Fibroblast of skin of right biceps (primary cell): ENCODE measurements around the gene IGSF9B.

Experiments used
- DNase-seq: peaks from one replicate; pipeline ENCODE4 v3.0.0-alpha.2; 2013

IGSF9B gene

GRCh38 chr11:133917921-133918607 lies 38.7 kb downstream of the IGSF9B start:
- no peak for DNase-seq

- no peak for DNase-seq
Observed at GRCh38 chr11:133916784-133917440, 39.9 kb downstream of the IGSF9B start.

- DNase-seq, result no peak
Observed at GRCh38 chr11:133913761-133914160, 43.0 kb downstream of the IGSF9B start.

DNA sequence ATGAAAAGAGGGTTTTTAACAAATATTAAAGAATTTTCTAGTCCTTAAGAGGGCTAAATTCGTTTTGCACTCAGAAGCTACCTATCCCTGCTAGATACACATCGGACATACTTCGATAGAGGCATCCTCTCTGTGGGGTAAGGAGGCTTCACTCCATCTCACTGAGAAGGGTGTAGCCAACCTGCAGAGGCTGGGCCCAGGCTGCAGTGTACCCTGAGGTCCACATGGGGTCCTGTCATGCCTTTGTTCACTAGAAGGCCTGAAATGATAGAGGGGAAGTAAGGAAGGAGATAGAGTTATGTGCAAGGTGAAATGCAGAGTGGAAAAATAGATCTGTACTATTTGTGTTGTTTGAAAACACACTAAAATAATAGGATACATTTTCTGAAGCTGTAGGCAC lies 45.6 kb downstream of the IGSF9B start:
- DNase-seq, result no peak

DNA sequence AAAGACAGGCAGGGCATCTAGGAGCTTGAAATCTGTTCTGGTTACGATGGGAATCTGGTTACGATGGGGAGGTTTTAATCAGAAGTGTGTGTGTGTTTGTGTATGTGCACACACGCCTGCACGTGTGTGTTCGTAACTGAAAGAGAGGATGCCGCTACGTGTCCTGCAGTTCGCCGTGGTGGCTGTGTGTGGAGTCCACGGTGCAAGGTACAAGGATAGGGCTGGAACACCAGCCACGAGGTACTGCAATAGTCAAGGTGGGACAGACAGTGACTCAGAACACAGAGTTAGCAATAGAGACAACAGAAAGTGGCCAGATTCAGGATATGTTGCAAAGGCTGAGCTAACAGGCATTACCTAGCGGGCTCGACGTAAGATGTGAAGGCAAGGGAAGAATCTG lies 46.7 kb downstream of the IGSF9B start:
- no peak for DNase-seq

DNA sequence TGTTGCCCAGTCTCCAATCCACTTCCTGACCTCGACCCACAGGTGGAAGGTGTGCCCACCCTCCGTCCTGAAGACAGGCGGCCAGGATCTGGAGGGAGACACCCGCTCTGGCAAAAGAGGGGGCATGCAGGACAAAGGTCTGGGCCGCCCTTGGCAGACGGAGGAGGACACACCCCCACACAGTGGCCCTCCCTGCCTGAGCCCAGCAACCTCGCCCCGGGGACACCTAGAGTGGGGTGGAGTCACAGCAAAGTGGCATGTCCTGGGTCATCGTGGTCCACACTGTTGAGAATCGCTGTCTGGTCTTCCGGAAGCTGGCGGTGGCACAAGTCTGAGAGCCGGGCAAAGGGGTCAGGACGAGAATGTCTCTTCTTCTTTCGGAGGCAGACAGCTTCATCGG lies 47.9 kb downstream of the IGSF9B start:
- DNase-seq, result no peak

- no peak for DNase-seq
Observed at GRCh38 chr11:133907841-133908241, 48.9 kb downstream of the IGSF9B start.

- DNase-seq, result no peak
Observed at GRCh38 chr11:133907216-133907615, 49.6 kb downstream of the IGSF9B start.

DNA sequence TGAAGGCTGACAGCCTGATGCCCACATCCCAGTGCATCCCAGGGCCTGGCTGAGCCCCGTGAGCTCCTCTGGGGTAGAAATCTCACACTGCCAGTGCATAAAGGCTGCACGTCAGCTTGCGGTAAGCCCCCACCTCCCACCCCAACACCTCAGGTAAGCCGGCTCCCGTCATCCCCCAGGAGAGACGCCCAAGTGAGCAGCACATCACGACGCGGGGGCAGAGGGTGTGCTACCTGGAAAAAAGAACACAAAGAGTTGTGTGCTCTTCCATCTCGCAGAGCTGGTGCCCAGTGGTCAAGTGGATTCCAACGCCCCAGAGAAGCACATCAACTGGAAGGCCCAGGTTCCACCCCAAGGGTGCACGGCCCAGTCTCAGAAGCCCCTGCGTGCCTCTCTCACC lies 50.0 kb downstream of the IGSF9B start:
- DNase-seq, result no peak

DNA sequence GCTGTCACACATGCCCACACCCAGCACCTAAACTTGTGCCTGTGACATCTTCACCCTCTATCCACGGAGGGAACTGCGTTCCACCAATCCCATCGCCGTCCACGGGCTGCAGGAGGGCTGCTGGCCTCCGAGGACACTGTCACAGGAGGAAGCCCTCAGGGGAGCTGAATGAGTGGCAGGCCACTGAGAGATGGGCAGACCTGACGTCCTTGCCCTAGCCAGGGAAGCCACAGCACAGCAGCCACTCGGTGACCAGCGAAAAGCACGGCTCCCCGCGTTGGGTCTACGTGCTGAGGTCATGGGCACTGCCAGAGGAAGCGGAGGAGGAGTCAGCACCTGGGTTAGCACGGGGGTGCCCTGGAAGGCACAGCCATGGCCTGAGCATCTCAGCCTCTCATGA lies 50.5 kb downstream of the IGSF9B start:
- no peak for DNase-seq

GRCh38 chr11:133905677-133906156 lies 51.1 kb downstream of the IGSF9B start:
- DNase-seq, result no peak

GRCh38 chr11:133904818-133905515 lies 51.8 kb downstream of the IGSF9B start:
- no peak for DNase-seq

DNA sequence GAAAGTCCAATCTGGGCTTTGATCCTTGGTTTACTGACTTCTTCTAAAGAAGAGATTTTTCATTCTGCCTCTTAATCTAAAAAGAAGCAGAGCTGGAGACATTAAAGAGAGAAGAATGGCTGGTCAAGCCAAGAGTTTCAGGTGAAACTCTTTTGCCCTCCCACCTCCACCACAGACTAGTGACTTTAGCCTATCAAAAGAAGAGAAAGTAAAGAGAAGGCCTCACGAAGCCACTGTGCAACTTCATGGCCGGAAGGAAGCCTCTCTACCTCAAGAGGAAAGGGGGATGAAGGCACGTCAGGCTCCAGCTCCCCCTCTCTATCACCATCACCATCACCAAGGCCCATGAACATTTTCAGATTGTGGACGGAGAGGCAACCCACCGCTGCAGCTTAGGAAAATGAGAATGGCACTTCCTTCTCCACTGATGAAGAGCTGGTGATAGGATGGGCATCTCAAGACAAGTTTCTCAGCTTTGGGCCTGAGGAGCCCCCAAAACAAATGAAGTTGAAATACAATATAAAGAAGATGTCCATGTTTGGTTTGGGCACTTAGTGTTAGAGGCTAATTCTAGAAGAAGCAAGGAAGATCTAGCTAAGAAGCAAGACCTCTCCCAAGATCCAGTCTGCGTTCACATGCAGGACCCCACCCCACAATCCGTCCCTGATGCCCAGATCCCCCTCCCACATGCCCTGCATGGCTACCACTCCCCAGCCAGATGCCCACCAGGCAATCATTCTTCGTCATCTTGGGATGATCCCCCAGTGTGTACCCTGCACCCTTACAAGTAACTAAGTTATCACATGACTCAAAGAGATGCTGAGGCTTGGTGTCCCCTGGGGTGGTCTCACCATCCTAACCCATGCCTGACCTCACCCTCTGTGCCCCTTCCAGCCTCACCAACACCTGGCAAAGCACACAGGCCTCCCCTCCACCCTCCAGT lies 52.6 kb downstream of the IGSF9B start:
- no peak for DNase-seq

GRCh38 chr11:133903056-133903455 lies 53.7 kb downstream of the IGSF9B start:
- no peak for DNase-seq

DNA sequence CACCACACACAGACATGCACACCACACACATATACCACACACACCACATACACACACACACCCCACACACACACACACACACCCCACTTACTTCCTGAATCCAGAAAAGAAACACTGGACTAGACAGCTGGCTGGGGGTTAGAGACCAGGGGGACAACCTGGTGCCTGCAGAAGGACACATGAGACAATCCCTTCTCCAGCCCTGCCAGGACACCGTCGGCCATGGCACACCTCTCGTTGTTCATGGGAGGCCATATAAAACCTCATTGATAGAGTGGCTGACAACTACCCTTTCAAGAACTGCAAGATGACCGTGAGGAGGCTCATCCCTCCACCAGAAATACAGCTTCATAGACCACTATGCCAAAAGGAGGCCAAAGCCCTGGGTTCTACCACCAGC lies 54.3 kb downstream of the IGSF9B start:
- DNase-seq, result no peak

DNA sequence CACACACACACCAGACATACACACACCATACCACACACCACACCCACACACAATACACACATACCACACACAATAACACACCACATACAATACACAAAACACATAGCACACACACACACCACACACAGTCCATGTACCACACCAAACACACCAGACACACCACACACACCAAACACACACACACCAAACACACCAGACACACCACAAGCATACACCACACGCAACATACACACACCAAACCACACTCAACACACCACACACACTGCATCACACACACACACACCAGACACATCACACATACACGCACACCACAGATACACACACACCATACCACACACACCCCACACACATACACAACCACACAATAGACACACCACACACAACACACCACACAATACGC lies 54.8 kb downstream of the IGSF9B start:
- no peak for DNase-seq

- DNase-seq, result no peak
Observed at GRCh38 chr11:133901316-133901715, 55.5 kb downstream of the IGSF9B start.

DNA sequence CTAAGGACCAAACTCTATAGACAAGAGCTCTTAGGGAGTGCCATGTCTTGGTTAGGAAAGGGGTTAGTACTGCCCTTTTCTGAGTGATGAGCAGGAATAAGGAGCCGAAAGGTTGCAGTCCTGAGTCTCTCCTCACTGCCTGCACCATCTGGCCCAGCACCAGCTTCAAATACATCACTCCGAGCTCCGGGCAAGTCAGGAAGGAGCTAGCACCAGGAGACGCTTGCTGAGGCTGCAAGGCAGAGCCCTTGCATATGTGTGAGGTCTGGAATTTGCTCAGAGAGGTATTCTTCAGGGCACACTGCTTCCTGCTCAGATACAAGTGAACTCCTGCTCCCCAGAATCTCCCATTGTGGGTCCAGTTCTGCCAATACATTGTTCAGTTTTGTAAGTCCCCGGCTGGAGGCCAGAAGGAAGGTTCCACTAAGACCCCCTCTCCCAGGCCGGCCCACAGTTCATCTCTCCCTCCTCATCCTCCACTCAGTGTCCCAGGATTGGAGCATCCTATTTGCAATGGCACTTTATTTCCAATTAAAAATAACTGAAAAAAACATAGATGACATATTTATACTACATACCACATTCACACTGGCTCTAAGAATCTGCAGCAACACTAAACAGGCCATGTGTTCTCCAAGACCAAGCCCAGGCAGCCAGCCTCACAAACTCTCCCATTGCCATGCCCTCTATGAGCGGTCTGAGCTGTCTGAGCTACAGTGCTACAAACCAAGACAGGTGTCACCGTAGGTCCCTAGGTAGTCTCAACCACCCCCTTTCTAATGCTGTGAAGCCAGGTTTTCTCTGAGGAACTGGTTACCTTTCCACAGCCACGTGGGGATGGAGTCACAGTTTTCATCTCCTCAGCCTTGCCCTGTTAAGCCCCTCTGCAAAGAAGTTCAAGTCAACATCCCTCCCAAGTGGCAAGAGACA lies 56.3 kb downstream of the IGSF9B start:
- DNase-seq, result no peak

DNA sequence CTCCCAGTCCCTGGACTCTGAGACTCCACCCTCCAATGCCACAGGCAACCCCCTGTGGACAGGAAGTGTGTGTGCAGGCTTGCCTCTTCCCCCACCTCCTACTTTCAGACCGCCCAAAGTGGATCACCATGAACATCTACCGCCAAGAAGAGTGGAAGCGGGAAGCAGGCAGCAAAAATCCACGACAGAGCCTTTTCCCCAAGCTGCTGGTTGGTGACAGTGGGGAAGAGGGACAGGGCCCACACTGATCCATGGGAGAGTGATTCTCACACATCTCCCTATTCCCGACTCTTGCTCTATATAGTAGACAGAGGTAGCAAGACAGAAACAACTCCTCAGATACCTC lies 58.0 kb downstream of the IGSF9B start:
- DNase-seq, result no peak

DNA sequence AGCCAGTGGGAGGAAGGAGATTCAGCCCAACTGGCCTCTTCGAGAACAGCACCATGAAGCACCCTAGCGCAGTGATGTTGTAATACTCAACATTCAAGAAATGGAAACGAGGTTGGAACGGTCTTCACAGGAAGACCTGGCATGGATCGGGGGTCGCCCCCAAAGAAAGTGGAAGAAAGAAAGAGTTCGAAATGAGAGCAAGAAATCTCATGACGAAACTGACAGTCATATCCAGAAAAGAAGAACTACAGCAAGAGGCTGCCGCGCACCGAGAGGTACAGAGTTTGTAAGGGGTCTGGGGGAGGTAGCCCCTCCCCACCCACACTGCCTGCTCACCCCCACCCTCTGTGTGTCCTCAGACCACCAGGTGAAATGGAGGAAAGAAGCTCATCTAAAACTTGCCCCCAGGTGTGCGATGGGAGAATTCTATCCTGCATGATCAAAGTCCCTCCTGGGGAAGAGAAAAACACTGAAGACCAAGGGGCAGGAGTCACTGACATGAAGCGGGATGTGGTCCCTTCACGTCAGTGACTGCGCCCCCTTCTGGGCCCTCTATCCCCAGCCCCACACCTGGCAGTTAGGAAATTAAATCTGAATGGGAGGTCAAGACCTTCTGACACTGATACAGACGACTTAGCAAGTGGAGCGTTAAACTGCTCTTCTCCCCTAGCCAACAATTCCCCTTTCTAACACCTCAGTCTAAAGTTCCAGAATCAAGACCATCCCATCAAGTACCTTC lies 58.6 kb downstream of the IGSF9B start:
- no peak for DNase-seq

GRCh38 chr11:133897331-133897650 lies 59.5 kb downstream of the IGSF9B start:
- DNase-seq, result no peak
